ENCODE results near the gene JARID2. TPM values are rescaled to one million over a fixed set of nuclear protein-coding genes. Genes with fewer than 3 reads are reported as not detected.

The JARID2 gene
- total and polyA plus RNA-seq, 10 of the 15 experiments (the other 5 are each of a cell fraction or from before 2014, with no cell fraction given): 4.2 to 21.6 (median 11.7) TPM

DNA sequence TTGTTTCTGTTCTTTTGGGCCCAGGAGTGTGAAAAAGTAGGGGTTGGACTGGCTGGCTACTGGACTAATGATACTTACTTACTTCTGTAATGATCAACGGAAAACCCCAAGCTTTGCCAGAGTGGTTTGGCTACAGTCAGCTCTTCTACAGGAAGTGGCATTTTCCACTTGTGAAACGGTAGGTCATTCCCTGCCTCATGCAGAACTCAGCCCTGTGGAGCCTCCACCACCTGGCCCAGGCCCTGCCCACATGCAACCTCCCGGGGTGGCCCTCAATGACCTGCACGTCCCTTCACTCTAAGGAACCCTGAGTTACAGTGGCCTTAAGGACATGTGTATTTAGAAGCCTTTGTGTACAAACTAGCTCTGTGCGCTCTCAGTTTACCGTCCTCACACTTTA lies 276.6 kb downstream of the JARID2 start:
- 47% methylated on average over 6 of the region's 6 CpGs for WGBS (ENCODE audit: insufficient coverage, insufficient replicate concordance, low lambda C conversion rate, missing lambda C conversion rate)
- Histone ChIP-seq H3K36me3 (ENCODE audit: control insufficient read depth in 2 of 2, insufficient read depth in 2 of 2, low read length in 1 of 2) (peaks cover 14 to 24% of the 10 kb centered on the region in 2 experiments), H4K20me1 (ENCODE audit: control insufficient read depth, insufficient read depth) (no peaks in the 10 kb centered on the region), H3K79me2 (ENCODE audit: control insufficient read depth, insufficient read depth, low read length) (no peaks in the 10 kb centered on the region), H3K4me1 (ENCODE audit: control insufficient read depth, insufficient read depth, low read length) (no peaks in the 10 kb centered on the region), H3K27me3 (replicated peaks in 1 of 2; ENCODE audit: control insufficient read depth in 2 of 2, insufficient read depth in 2 of 2, low read length in 1 of 2) (no peaks in the 10 kb centered on the region), H2AFZ (ENCODE audit: control insufficient read depth, low read depth, low read length) (no peak overlapping the region), H3K9me3 (replicated peaks; ENCODE audit: control insufficient read depth, insufficient read depth, low read length) (no peaks in the 10 kb centered on the region), H3K9ac (ENCODE audit: control insufficient read depth, insufficient read depth, low read length) (no peak overlapping the region), H3K4me3 (no peak overlapping the region), H3K27ac (ENCODE audit: control insufficient read depth, insufficient read depth) (no peak overlapping the region), H3K4me2 (ENCODE audit: control insufficient read depth, insufficient read depth) (no peak overlapping the region)
- intact Hi-C loops (cut with micrococcal nuclease; ENCODE audit: unreplicated experiment): no loop called here
- peak in 1 of 2 experiments; percentile 10; a peak in 1 of 4 replicates for TF ChIP-seq IKZF2 (IDR thresholded peaks at IDR 0.05)
- no peak for TF ChIP-seq HDAC2 (IDR thresholded peaks at IDR 0.05)
- 0 out of 2 replicates have a peak, but pooled peaks have one; percentile 14 for TF ChIP-seq MTA2 (IDR thresholded peaks at IDR 0.05; ENCODE audit: low read depth)
- no peak for TF ChIP-seq ZNF217 (IDR thresholded peaks at IDR 0.05)
- TF ChIP-seq, protein P1, sequence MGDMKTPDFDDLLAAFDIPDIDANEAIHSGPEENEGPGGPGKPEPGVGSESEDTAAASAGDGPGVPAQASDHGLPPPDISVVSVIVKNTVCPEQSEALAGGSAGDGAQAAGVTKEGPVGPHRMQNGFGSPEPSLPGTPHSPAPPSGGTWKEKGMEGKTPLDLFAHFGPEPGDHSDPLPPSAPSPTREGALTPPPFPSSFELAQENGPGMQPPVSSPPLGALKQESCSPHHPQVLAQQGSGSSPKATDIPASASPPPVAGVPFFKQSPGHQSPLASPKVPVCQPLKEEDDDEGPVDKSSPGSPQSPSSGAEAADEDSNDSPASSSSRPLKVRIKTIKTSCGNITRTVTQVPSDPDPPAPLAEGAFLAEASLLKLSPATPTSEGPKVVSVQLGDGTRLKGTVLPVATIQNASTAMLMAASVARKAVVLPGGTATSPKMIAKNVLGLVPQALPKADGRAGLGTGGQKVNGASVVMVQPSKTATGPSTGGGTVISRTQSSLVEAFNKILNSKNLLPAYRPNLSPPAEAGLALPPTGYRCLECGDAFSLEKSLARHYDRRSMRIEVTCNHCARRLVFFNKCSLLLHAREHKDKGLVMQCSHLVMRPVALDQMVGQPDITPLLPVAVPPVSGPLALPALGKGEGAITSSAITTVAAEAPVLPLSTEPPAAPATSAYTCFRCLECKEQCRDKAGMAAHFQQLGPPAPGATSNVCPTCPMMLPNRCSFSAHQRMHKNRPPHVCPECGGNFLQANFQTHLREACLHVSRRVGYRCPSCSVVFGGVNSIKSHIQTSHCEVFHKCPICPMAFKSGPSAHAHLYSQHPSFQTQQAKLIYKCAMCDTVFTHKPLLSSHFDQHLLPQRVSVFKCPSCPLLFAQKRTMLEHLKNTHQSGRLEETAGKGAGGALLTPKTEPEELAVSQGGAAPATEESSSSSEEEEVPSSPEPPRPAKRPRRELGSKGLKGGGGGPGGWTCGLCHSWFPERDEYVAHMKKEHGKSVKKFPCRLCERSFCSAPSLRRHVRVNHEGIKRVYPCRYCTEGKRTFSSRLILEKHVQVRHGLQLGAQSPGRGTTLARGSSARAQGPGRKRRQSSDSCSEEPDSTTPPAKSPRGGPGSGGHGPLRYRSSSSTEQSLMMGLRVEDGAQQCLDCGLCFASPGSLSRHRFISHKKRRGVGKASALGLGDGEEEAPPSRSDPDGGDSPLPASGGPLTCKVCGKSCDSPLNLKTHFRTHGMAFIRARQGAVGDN (IDR thresholded peaks at IDR 0.05): peak; percentile 42; the same call in 1 of the 2 replicates
- no peak for TF ChIP-seq BCL11A (IDR thresholded peaks at IDR 0.05; ENCODE audit: low read depth, low read length)
- 0 out of 2 replicates have a peak, but pooled peaks have one; percentile 45 for TF ChIP-seq IKZF1 (conservative IDR thresholded peaks at IDR 0.05)
- no peak for TF ChIP-seq SREBF1 (IDR thresholded peaks at IDR 0.05; ENCODE audit: low read length)
- TF ChIP-seq ZBED1 (IDR thresholded peaks at IDR 0.05; ENCODE audit: borderline replicate concordance): no peak
- 0 out of 2 replicates have a peak, but pooled peaks have one; percentile 7 for TF ChIP-seq POLR2AphosphoS2 (IDR thresholded peaks at IDR 0.05; ENCODE audit: low read depth, low read length)
- RAD21 ChIA-PET (ENCODE audit: unreplicated experiment): interaction anchor here (0.8 to 2.3 kb wide), 3 partner anchors 92 to 101 kb away, joined by 3 to 11 read pairs (median 9); no protein-coding TSS in a partner anchor
- DNase-seq (ENCODE audit: low read depth, low spot score): no peak
- POLR2A ChIA-PET: no interaction called here
- FAIRE-seq: no peak
- SMC1A ChIA-PET (ENCODE audit: uncharacterized antibody, unreplicated experiment): interaction anchor here (0.6 to 2.1 kb wide), 10 partner anchors 12 to 684 kb away, joined by 3 to 8 read pairs (median 4); no protein-coding TSS in a partner anchor
- in situ Hi-C loops (cut with MboI): no loop called here
- BruUV-seq (replicated peaks): no TSS peak
- ATAC-seq: peak; percentile 64
- CTCF ChIA-PET: interaction anchor here (0.6 to 6.0 kb wide), 4 partner anchors 96 to 683 kb away, joined by 3 to 50 read pairs (median 6); no protein-coding TSS in a partner anchor
